Stomach (tissue), 9 donors: ENCODE data around the gene BCAM. TPM values are rescaled to one million over a fixed set of nuclear protein-coding genes. Genes with fewer than 3 reads are reported as not detected.
"Not testable (repeated sequence)": the region's sequence is repeated elsewhere in the genome, so short reads cannot be mapped to it uniquely, and the experiment has no call there.

ENCODE experiments used
- DNase-seq, 2 donors: peaks; one replicate each; pipeline versions ENCODE4 v3.0.0 to v3.0.0-alpha.2; 2013 to 2019
- H3K27ac ChIP-seq, 5 donors: fragments of 200-600 bp in 4 of 5; sonication (generic) in 4 of 5; one replicate each; pipeline ENCODE4 v1.5.1; 2013 to 2019; ENCODE audit warnings: mild to moderate bottlenecking in 1 of 5, moderate library complexity in 1 of 5
- H3K27me3 ChIP-seq, 3 donors: fragments of 200-600 bp; sonication (generic); one replicate each; pipeline ENCODE4 v1.5.1; 2017 to 2019; ENCODE audit warnings: mixed run types in 1 of 3
- H3K36me3 ChIP-seq, 4 donors: fragments of 200-600 bp; sonication (generic); 1 replicate in 3 of 4; 2 replicates in 1 of 4; pipeline ENCODE4 v1.5.1; 2016 to 2019
- H3K4me1 ChIP-seq, 4 donors: fragments of 200-600 bp; sonication (generic); one replicate each; pipeline ENCODE4 v1.5.1; 2016 to 2019
- H3K4me3 ChIP-seq, 4 donors: fragments of 200-600 bp; sonication (generic) in 3 of 4; one replicate each; pipeline ENCODE4 v1.5.1; 2016 to 2019; ENCODE audit warnings: mild to moderate bottlenecking in 1 of 4
- H3K9me3 ChIP-seq, 4 donors: fragments of 200-600 bp; sonication (generic); one replicate each; pipeline ENCODE4 v1.5.1; 2016 to 2019
- EP300 ChIP-seq: sonication (generic); formaldehyde crosslinking; IDR thresholded peaks from one replicate; pipeline ENCODE4 v1.6.1; 2017; ENCODE audit warnings: antibody characterized with exemption
- POLR2A ChIP-seq, 4 donors: fragments of 450-650 bp; IDR thresholded peaks; one replicate each; pipeline ENCODE4 v1.6.1; 2016; ENCODE audit warnings: antibody characterized with exemption in 4 of 4, control low read depth in 2 of 4, mild to moderate bottlenecking in 1 of 4, moderate library complexity in 1 of 4
- POLR2AphosphoS5 ChIP-seq, 3 donors: sonication (generic); formaldehyde crosslinking; IDR thresholded peaks; one replicate each; pipeline ENCODE4 v1.6.1; 2016; ENCODE audit warnings: antibody characterized with exemption in 3 of 3
- WGBS, 5 donors: extraction: QIAGEN DNeasy Blood & Tissue Kit in 3 of 5; methylation state at CpG; one replicate each; pipeline versions ENCODE4 v1.1.5 to v1.1.7; 2013 to 2018; 5-methylcytosine and 5-hydroxymethylcytosine counted together
- intact Hi-C: fragments of 100-400 bp; cut with DNase I; formaldehyde crosslinking; loops from one replicate; pipeline ENCODE4 v1.15.1; 2023; ENCODE audit warnings: low total_unique reads
- polyA plus RNA-seq, 3 donors: library from polyadenylated mRNA; stranded (reverse); fragments of 200-250 nt; gene quantifications; one replicate each; pipeline ENCODE4 v1.2.3, GENCODE V29; 2013
- total RNA-seq, 5 donors: library from RNA; depleted of rRNA; stranded (reverse); fragments of >200 nt; gene quantifications; one replicate each; pipeline versions ENCODE4 v1.1.0 to v1.2.3, GENCODE V29; 2014 to 2016
- TF ChIP-seq, protein P1 (sequence below), 7 experiments: fragments of 450-650 bp in 4 of 7; fragments of 200-600 bp in 3 of 7; sonication (generic) in 3 of 7; IDR thresholded peaks; one replicate each; pipeline ENCODE4 v1.5.1; 2016 to 2019; ENCODE audit warnings: antibody characterized with exemption in 7 of 7, control low read depth in 2 of 7, mild to moderate bottlenecking in 1 of 7
- donor health status: healthy with polysubstance abuse.
- donor health status: Bipolar disorder and iron deficiency.
- donor health status: healthy.

BCAM gene
- total and polyA plus RNA-seq, 8 donors, result 7.3 to 265 (median 36.5) TPM

DNA sequence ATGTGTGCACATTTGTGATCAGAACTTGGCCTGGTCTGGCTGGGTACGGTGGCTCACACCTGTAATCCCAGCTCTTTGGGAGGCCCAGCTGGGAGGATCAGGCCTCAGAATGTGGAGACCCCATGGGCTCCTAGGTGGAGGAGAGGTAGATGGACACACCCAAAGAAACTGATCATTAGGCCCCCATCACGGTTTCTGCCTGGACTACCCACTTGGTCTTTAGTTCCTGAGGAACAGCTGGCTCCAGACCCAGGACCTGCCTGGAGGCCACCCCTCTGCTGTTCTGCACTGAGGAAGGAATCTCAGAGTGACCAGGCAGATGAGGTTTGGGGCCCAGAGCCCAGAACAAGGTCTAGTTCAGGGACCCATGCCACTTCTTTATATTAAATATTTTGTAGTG lies 29.8 kb upstream of the BCAM start:
- peak overlapping the region in 1 of 5 donors; percentile 90 for H3K27ac ChIP-seq
- no peaks in the 10 kb centered on the region for H3K9me3 ChIP-seq
- H3K4me3 ChIP-seq, result peak overlapping the region in 1 of 4 donors; percentile 7
- intact Hi-C loops, result no loop called here
- H3K27me3 ChIP-seq, result peaks cover 0 to 20% (median 3%) of the 10 kb centered on the region in 3 donors
- WGBS, 5 donors, result 74 to 92% (median 89%) methylated on average over 2 of the region's 2 CpGs
- no peak for TF ChIP-seq POLR2AphosphoS5 (IDR thresholded peaks at IDR 0.05)
- TF ChIP-seq POLR2A (IDR thresholded peaks at IDR 0.05), result no peak
- TF ChIP-seq, protein P1, sequence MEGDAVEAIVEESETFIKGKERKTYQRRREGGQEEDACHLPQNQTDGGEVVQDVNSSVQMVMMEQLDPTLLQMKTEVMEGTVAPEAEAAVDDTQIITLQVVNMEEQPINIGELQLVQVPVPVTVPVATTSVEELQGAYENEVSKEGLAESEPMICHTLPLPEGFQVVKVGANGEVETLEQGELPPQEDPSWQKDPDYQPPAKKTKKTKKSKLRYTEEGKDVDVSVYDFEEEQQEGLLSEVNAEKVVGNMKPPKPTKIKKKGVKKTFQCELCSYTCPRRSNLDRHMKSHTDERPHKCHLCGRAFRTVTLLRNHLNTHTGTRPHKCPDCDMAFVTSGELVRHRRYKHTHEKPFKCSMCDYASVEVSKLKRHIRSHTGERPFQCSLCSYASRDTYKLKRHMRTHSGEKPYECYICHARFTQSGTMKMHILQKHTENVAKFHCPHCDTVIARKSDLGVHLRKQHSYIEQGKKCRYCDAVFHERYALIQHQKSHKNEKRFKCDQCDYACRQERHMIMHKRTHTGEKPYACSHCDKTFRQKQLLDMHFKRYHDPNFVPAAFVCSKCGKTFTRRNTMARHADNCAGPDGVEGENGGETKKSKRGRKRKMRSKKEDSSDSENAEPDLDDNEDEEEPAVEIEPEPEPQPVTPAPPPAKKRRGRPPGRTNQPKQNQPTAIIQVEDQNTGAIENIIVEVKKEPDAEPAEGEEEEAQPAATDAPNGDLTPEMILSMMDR (IDR thresholded peaks at IDR 0.05), result no peak
- no peak for TF ChIP-seq EP300
- peaks cover 7 to 43% (median 23%) of the 10 kb centered on the region in 4 donors for H3K4me1 ChIP-seq
- H3K36me3 ChIP-seq, result peaks cover 0 to 6% (median 0%) of the 10 kb centered on the region in 4 donors
- DNase-seq, result no peak

- Histone ChIP-seq H3K4me1 (peaks cover 11 to 41% (median 21%) of the 10 kb centered on the region in 4 donors), H3K36me3 (peaks cover 0 to 16% (median 5%) of the 10 kb centered on the region in 4 donors), H3K27me3 (peaks cover 0 to 20% (median 3%) of the 10 kb centered on the region in 3 donors)
- H3K27ac ChIP-seq, H3K9me3 ChIP-seq, H3K4me3 ChIP-seq, DNase-seq, intact Hi-C loops: not testable (repeated sequence)
- WGBS, 5 donors, result 60 to 100% (median 95%) methylated on average over 1 to 2 of the region's 2 CpGs
These were observed 27.2 kb upstream of the BCAM start for GRCh38 chr19:44781694-44782093.

- peaks cover 8 to 31% (median 11%) of the 10 kb centered on the region in 4 donors for H3K4me1 ChIP-seq
- intact Hi-C loops, result no loop called here
These were observed 26.2 kb upstream of the BCAM start for GRCh38 chr19:44782729-44783128.

DNA sequence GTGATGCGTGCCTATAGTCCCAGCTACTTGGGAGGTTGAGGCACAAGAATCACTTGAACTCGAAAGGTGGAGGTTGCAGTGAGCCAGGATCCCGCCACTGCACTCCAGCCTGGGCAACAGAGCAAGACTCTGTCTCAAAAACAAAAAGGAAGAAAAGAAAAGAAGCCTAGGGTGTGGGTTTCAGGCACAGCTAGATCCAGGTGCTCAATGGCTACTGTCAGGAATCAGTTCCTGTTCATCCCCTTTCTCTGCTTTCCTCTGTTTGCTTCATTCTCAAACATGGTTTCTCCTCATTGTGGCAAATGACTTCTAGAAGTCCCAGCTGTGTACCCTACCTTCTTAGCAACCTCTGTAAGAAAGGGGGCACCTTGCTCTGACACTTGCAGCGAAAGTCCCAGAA lies 25.4 kb upstream of the BCAM start:
- no peak for DNase-seq
- Histone ChIP-seq H3K4me3 (no peak overlapping the region), H3K36me3 (peaks cover 0 to 22% (median 7%) of the 10 kb centered on the region in 4 donors), H3K27me3 (peaks cover 0 to 5% (median 0%) of the 10 kb centered on the region in 3 donors), H3K4me1 (peaks cover 4 to 27% (median 9%) of the 10 kb centered on the region in 4 donors), H3K27ac (no peak overlapping the region), H3K9me3 (no peaks in the 10 kb centered on the region)
- intact Hi-C loops, result no loop called here
- TF ChIP-seq, protein P1 (IDR thresholded peaks at IDR 0.05), result no peak
- TF ChIP-seq POLR2A (IDR thresholded peaks at IDR 0.05) (no peak), POLR2AphosphoS5 (IDR thresholded peaks at IDR 0.05) (no peak), EP300 (no peak)
- WGBS, 5 donors, result 91 to 100% (median 96%) methylated on average over 4 of the region's 4 CpGs

More at GRCh38 chr19:44782729-44783128, 26.2 kb upstream of the BCAM start:
- Histone ChIP-seq H3K4me3 (no peak overlapping the region), H3K27ac (no peak overlapping the region), H3K36me3 (peaks cover 0 to 22% (median 7%) of the 10 kb centered on the region in 4 donors), H3K9me3 (no peaks in the 10 kb centered on the region), H3K27me3 (peaks cover 0 to 10% (median 2%) of the 10 kb centered on the region in 3 donors)
- 83 to 96% (median 88%) methylated on average over 5 of the region's 5 CpGs for WGBS, 5 donors
- no peak for TF ChIP-seq EP300
- TF ChIP-seq POLR2AphosphoS5 (IDR thresholded peaks at IDR 0.05), result no peak
- TF ChIP-seq, protein P1 (IDR thresholded peaks at IDR 0.05), result no peak
- TF ChIP-seq POLR2A (IDR thresholded peaks at IDR 0.05), result no peak
- DNase-seq, result no peak

- Histone ChIP-seq H3K27ac (no peak overlapping the region), H3K4me3 (no peak overlapping the region), H3K27me3 (no peaks in the 10 kb centered on the region), H3K36me3 (peaks cover 0 to 35% (median 15%) of the 10 kb centered on the region in 4 donors), H3K4me1 (peaks cover 4 to 19% (median 9%) of the 10 kb centered on the region in 4 donors), H3K9me3 (no peaks in the 10 kb centered on the region)
- intact Hi-C loops, result no loop called here
- TF ChIP-seq POLR2AphosphoS5 (IDR thresholded peaks at IDR 0.05), result no peak
- TF ChIP-seq, protein P1 (IDR thresholded peaks at IDR 0.05), result no peak
- no peak for TF ChIP-seq POLR2A (IDR thresholded peaks at IDR 0.05)
- TF ChIP-seq EP300, result no peak
- WGBS, 5 donors, result 70 to 82% (median 76%) methylated on average over 3 of the region's 3 CpGs
- DNase-seq, result no peak
These were observed 23.6 kb upstream of the BCAM start for GRCh38 chr19:44785271-44785670.
